MCF 10A (cell line): ENCODE results near the gene CORO7. TPM values are rescaled to one million over a fixed set of nuclear protein-coding genes. Genes with fewer than 3 reads are reported as not detected.

ENCODE experiments used
- BruUV-seq: library from RNA; stranded (reverse); fragments of 400-500 nt; replicated peaks from 2 replicates; lab custom pipeline; 2021; lab: Mats Ljungman, UMichigan
- CTCF ChIA-PET: fragments of 300-600 bp; sonication (Branson Sonifier 250); formaldehyde crosslinking; extraction: SDS; loops from one replicate; lab custom pipeline; 2021; ENCODE audit warnings: antibody characterized with exemption, inconsistent platforms; lab: Yijun Ruan, JAX
- POLR2A ChIA-PET: fragments of 300-600, 350-650 bp; sonication (Branson Sonifier 250); formaldehyde crosslinking; extraction: SDS; loops from one replicate; lab custom pipeline; 2020; ENCODE audit warnings: antibody characterized with exemption, inconsistent platforms; lab: Yijun Ruan, JAX
- DNase-seq: peaks from one replicate; pipeline ENCODE4 v3.0.0-alpha.2; 2018; ENCODE audit not compliant: unreplicated experiment
- H3K27ac Mint-ChIP-seq: one replicate; pipeline ENCODE4 v1.8.0; 2022; ENCODE audit warnings: mild to moderate bottlenecking, low read depth, mixed read lengths; ENCODE audit not compliant: unreplicated experiment
- H3K27me3 Mint-ChIP-seq: one replicate; pipeline ENCODE4 v1.8.0; 2022; ENCODE audit warnings: mixed read lengths; ENCODE audit not compliant: insufficient read depth, unreplicated experiment
- H3K36me3 Mint-ChIP-seq: one replicate; pipeline ENCODE4 v1.8.0; 2022; ENCODE audit warnings: mild to moderate bottlenecking, moderate library complexity, mixed read lengths; ENCODE audit not compliant: insufficient read depth, unreplicated experiment
- H3K4me1 Mint-ChIP-seq: one replicate; pipeline ENCODE4 v1.8.0; 2022; ENCODE audit warnings: mixed read lengths; ENCODE audit not compliant: insufficient read depth, unreplicated experiment
- H3K4me3 Mint-ChIP-seq: one replicate; pipeline ENCODE4 v1.8.0; 2022; ENCODE audit warnings: mild to moderate bottlenecking, moderate library complexity, mixed read lengths; ENCODE audit not compliant: unreplicated experiment
- H3K9me3 Mint-ChIP-seq: one replicate; pipeline ENCODE4 v1.8.0; 2022; ENCODE audit warnings: mixed read lengths; ENCODE audit not compliant: unreplicated experiment
- CTCF ChIP-seq: fragments of 200-600 bp; IDR thresholded peaks from one replicate; pipeline ENCODE4 v1.8.0; 2022; ENCODE audit warnings: antibody characterized with exemption, mild to moderate bottlenecking; ENCODE audit not compliant: unreplicated experiment
- intact Hi-C: fragments of 100-400 bp; cut with micrococcal nuclease; formaldehyde crosslinking; loops from 2 replicates; pipeline ENCODE4 v1.14.1; 2022
- total RNA-seq: library from RNA; stranded (reverse); gene quantifications from 2 replicates; pipeline ENCODE4 v1.2.3, GENCODE V29; 2022

Gene CORO7
- total RNA-seq, 1 experiment from 2014 or later, result 20.3 TPM

GRCh38 chr16:4358831-4359561 is 57.4 kb downstream of the CORO7 start:
- H3K9me3 Mint-ChIP-seq, result no peaks in the 10 kb centered on the region
- H3K36me3 Mint-ChIP-seq, result peaks cover 16% of the 10 kb centered on the region
- no peaks in the 10 kb centered on the region for H3K27me3 Mint-ChIP-seq
- intact Hi-C loops, result loop anchor here (1.0 kb wide), 1 partner anchor 43 kb away; no protein-coding TSS in a partner anchor
- peak; percentile 96 for TF ChIP-seq CTCF
- BruUV-seq, result no TSS peak
- CTCF ChIA-PET, result interaction anchor here (0.6 to 14.1 kb wide), 29 partner anchors 8 to 597 kb away, joined by 3 to 263 read pairs (median 4); partner anchors contain the start of gene PAM16
- no peak overlapping the region for H3K4me3 Mint-ChIP-seq
- H3K4me1 Mint-ChIP-seq, result no peaks in the 10 kb centered on the region
- POLR2A ChIA-PET, result interaction anchor here (1.1 kb wide), 2 partner anchors 19 to 44 kb away, joined by 3 to 4 read pairs; no protein-coding TSS in a partner anchor
- peak; percentile 48 for DNase-seq
- no peak overlapping the region for H3K27ac Mint-ChIP-seq

DNA sequence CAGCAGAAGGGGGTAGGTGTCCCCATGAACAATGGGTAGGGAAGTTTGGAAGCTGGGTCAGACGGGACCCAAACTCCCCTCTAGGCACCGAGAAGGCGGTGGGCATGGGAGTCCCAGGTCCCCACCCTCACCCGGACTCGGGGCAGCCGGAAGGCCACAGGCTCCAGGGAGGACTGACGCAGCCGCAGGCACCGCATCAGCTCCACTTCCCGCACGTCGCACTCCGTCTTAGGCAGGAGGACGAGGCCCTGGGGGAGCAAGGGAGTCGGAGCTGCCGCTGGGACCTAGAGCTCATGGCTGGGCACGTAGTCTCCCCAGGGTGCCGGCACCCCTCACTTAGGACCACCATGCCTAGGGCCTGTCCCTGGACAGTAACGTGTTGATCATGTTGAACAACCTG is 58.2 kb downstream of the CORO7 start:
- no peak overlapping the region for H3K4me3 Mint-ChIP-seq

GRCh38 chr16:4356820-4357219 is 59.6 kb downstream of the CORO7 start:
- H3K9me3 Mint-ChIP-seq, result no peaks in the 10 kb centered on the region
- intact Hi-C loops, result no loop called here
- CTCF ChIA-PET, result interaction anchor here (0.7 to 1.9 kb wide), 2 partner anchors 11 to 47 kb away, joined by 3 to 11 read pairs; no protein-coding TSS in a partner anchor
- TF ChIP-seq CTCF, result no peak
- no peak overlapping the region for H3K4me3 Mint-ChIP-seq
- no peaks in the 10 kb centered on the region for H3K27me3 Mint-ChIP-seq
- H3K27ac Mint-ChIP-seq, result no peak overlapping the region
- H3K36me3 Mint-ChIP-seq, result peaks cover 16% of the 10 kb centered on the region
- H3K4me1 Mint-ChIP-seq, result no peaks in the 10 kb centered on the region
- no TSS peak for BruUV-seq
- POLR2A ChIA-PET, result no interaction called here
- no peak for DNase-seq

More for the DNA sequence above, 58.2 kb downstream of the CORO7 start:
- Mint-ChIP-seq H3K9me3 (no peaks in the 10 kb centered on the region), H3K27ac (no peak overlapping the region), H3K36me3 (peaks cover 16% of the 10 kb centered on the region), H3K27me3 (no peaks in the 10 kb centered on the region), H3K4me1 (no peaks in the 10 kb centered on the region)
- ChIA-PET CTCF (interaction anchor here (0.7 to 14.1 kb wide), 9 partner anchors 8 to 284 kb away, joined by 3 to 263 read pairs (median 4); no protein-coding TSS in a partner anchor), POLR2A (interaction anchor here (1.1 kb wide), 2 partner anchors 20 to 45 kb away, joined by 3 to 4 read pairs; no protein-coding TSS in a partner anchor)
- intact Hi-C loops, result no loop called here
- TF ChIP-seq CTCF, result no peak
- no peak for DNase-seq
- no TSS peak for BruUV-seq
